BE2C (cell line): ENCODE data around the gene ZDBF2.

ENCODE experiments used
- DNase-seq: peaks from one replicate; pipeline ENCODE4 v3.0.0-alpha.2; 2020
- H3K27me3 ChIP-seq: fragments of 250-450 bp; sonication (Bioruptor Pico); 2 replicates; pipeline ENCODE4 v1.5.1; 2020; ENCODE audit warnings: mild to moderate bottlenecking
- H3K36me3 ChIP-seq: fragments of 250-450 bp; sonication (Bioruptor Pico); 2 replicates; pipeline ENCODE4 v1.5.1; 2020; ENCODE audit warnings: mild to moderate bottlenecking
- H3K4me1 ChIP-seq: fragments of 250-450 bp; sonication (Bioruptor Pico); 2 replicates; pipeline ENCODE4 v1.5.1; 2020
- H3K4me3 ChIP-seq: 2 replicates; pipeline ENCODE4 v1.5.1; 2011; ENCODE audit warnings: low read depth, low read length
- H3K9me3 ChIP-seq: fragments of 250-450 bp; sonication (Bioruptor Pico); 2 replicates; pipeline ENCODE4 v1.5.1; 2020
- TF ChIP-seq, protein P1 (sequence below): IDR thresholded peaks from 2 replicates; pipeline ENCODE4 v1.5.1; 2012; ENCODE audit warnings: mild to moderate bottlenecking, low read depth, low read length

Gene ZDBF2

DNA sequence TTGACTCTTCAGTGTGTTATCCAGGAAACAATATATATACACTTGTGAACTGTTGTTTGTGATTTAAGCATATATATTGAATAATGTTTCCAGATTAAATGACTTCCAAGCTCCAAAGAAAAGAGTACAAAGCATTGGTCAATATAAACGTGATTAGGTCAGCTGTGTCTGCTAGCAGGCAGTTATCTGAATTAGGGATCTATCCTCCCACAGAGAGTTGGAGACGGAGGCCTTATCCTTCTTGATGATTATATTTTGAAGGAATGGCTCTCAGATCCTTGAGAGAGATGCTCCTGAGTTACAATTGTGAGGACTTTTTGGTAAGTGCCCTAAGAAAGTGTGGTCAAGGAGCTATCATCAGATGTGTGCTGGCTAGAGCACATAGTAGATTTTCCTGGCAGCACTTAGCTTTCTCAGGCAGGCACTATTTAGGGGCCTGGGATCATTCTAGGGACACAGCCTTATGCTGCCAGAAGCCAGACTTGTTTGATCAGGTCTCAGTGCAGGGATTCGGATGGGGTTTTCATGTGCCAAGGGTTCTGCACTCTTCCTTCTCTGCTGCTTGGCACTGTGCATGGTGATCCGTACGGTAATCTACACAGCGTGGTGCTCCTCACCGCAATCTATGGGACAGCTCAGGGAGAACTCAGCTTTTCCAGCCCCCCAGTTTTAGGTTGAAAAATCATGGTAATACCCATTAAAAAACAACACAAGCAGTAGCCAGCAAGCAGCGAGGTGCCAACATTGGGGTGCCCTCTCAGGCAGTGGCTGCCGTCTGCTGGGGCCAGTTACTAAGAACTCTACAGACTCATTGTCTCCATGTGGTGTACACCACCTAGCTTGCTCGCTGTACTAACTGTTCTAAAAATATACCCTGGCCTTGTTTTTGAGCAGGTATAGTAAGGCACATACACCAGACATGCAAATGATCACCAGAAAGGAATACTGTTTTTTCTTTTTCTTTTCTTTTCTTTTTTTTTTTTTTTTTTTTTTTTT is 8.0 kb upstream of the ZDBF2 start:
- H3K4me3 ChIP-seq: no peak overlapping the region
- H3K36me3 ChIP-seq: no peaks in the 10 kb centered on the region; the same call in 1 of the 2 replicates
- peaks cover 12% of the 10 kb centered on the region for H3K4me1 ChIP-seq
- no peaks in the 10 kb centered on the region for H3K9me3 ChIP-seq
- TF ChIP-seq, protein P1, sequence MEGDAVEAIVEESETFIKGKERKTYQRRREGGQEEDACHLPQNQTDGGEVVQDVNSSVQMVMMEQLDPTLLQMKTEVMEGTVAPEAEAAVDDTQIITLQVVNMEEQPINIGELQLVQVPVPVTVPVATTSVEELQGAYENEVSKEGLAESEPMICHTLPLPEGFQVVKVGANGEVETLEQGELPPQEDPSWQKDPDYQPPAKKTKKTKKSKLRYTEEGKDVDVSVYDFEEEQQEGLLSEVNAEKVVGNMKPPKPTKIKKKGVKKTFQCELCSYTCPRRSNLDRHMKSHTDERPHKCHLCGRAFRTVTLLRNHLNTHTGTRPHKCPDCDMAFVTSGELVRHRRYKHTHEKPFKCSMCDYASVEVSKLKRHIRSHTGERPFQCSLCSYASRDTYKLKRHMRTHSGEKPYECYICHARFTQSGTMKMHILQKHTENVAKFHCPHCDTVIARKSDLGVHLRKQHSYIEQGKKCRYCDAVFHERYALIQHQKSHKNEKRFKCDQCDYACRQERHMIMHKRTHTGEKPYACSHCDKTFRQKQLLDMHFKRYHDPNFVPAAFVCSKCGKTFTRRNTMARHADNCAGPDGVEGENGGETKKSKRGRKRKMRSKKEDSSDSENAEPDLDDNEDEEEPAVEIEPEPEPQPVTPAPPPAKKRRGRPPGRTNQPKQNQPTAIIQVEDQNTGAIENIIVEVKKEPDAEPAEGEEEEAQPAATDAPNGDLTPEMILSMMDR: no peak
- DNase-seq: no peak
- H3K27me3 ChIP-seq: no peaks in the 10 kb centered on the region

- no peak for DNase-seq
- Histone ChIP-seq H3K4me1 (peaks cover 12% of the 10 kb centered on the region), H3K9me3 (no peaks in the 10 kb centered on the region), H3K27me3 (no peaks in the 10 kb centered on the region), H3K36me3 (no peaks in the 10 kb centered on the region; the same call in 1 of the 2 replicates), H3K4me3 (no peak overlapping the region)
- TF ChIP-seq, protein P1: no peak
These were observed 6.9 kb upstream of the ZDBF2 start for GRCh38 chr2:206267567-206267966.

GRCh38 chr2:206271065-206271464 is 3.4 kb upstream of the ZDBF2 start:
- Histone ChIP-seq H3K36me3 (no peaks in the 10 kb centered on the region; the same call in 1 of the 2 replicates), H3K4me1 (peaks cover 4% of the 10 kb centered on the region), H3K9me3 (no peaks in the 10 kb centered on the region), H3K27me3 (no peaks in the 10 kb centered on the region), H3K4me3 (no peak overlapping the region)
- TF ChIP-seq, protein P1: no peak
- DNase-seq: no peak

GRCh38 chr2:206273905-206274304 is 558 bp upstream of the ZDBF2 start:
- peak overlapping the region; percentile 93 for H3K4me3 ChIP-seq
- TF ChIP-seq, protein P1: no peak

GRCh38 chr2:206275312-206276055 is 1.0 kb downstream of the ZDBF2 start:
- TF ChIP-seq, protein P1: no peak
- Histone ChIP-seq H3K9me3 (no peaks in the 10 kb centered on the region), H3K27me3 (no peaks in the 10 kb centered on the region), H3K4me1 (no peaks in the 10 kb centered on the region; the same call in 1 of the 2 replicates), H3K36me3 (no peaks in the 10 kb centered on the region), H3K4me3 (peak overlapping the region; percentile 93)
- no peak for DNase-seq

More at GRCh38 chr2:206273905-206274304, 558 bp upstream of the ZDBF2 start:
- no peaks in the 10 kb centered on the region for H3K27me3 ChIP-seq
- no peak for DNase-seq
- H3K36me3 ChIP-seq: no peaks in the 10 kb centered on the region
- no peaks in the 10 kb centered on the region for H3K9me3 ChIP-seq
- H3K4me1 ChIP-seq: no peaks in the 10 kb centered on the region; the same call in 1 of the 2 replicates
